Stimulated activated CD8-positive, alpha-beta memory T cell treated with anti-CD3 and anti-CD28 coated beads, Interleukin-12 subunit alpha, Interleukin-12 subunit beta, amount 100 ng/mL, for 4 hours (primary cell): ENCODE results near the gene SMIM29.
"Not testable (repeated sequence)": the region's sequence is repeated elsewhere in the genome, so short reads cannot be mapped to it uniquely, and the experiment has no call there.

Source experiments
- DNase-seq: peaks from one replicate; pipeline ENCODE4 v3.0.0-alpha.2; 2020; ENCODE audit warnings: low read depth

The SMIM29 gene

GRCh38 chr6:34248727-34249468 is at the start of gene SMIM29:
SMIM29 (minus strand) TSS chr6:34249006; CDS start chr6:34247791, 1,215 bp downstream.
- peak; percentile 95 for DNase-seq

GRCh38 chr6:34295721-34296120 is 46.9 kb upstream of the SMIM29 start:
- DNase-seq = no peak

- no peak for DNase-seq
These were observed 44.1 kb upstream of the SMIM29 start for GRCh38 chr6:34292954-34293353.

- no peak for DNase-seq
These were observed 40.3 kb upstream of the SMIM29 start for GRCh38 chr6:34289137-34289536.

- DNase-seq = no peak
These were observed 39.8 kb upstream of the SMIM29 start for GRCh38 chr6:34288581-34288980.

GRCh38 chr6:34285448-34286164 is 36.8 kb upstream of the SMIM29 start:
- no peak for DNase-seq

- DNase-seq = no peak
These were observed 36.0 kb upstream of the SMIM29 start for GRCh38 chr6:34284563-34285447.

- DNase-seq = no peak
These were observed 33.0 kb upstream of the SMIM29 start for GRCh38 chr6:34281702-34282334.

- DNase-seq = no peak
These were observed 31.4 kb upstream of the SMIM29 start for GRCh38 chr6:34280216-34280615.

- no peak for DNase-seq
These were observed 30.0 kb upstream of the SMIM29 start for GRCh38 chr6:34278833-34279232.

- no peak for DNase-seq
These were observed 28.9 kb upstream of the SMIM29 start for GRCh38 chr6:34277763-34278112.

GRCh38 chr6:34276881-34277762 is 28.3 kb upstream of the SMIM29 start:
- no peak for DNase-seq

GRCh38 chr6:34276191-34276590 is 27.4 kb upstream of the SMIM29 start:
- DNase-seq = no peak

- no peak for DNase-seq
These were observed 26.5 kb upstream of the SMIM29 start for GRCh38 chr6:34275128-34275804.

GRCh38 chr6:34274129-34274528 is 25.3 kb upstream of the SMIM29 start:
- no peak for DNase-seq

GRCh38 chr6:34273242-34273805 is 24.5 kb upstream of the SMIM29 start:
- no peak for DNase-seq

- no peak for DNase-seq
These were observed 23.5 kb upstream of the SMIM29 start for GRCh38 chr6:34272013-34272926.

- not testable (repeated sequence) for DNase-seq
These were observed 21.0 kb upstream of the SMIM29 start for GRCh38 chr6:34269658-34270341.
